ENCODE results near the gene PRR11. TPM values are rescaled to one million over a fixed set of nuclear protein-coding genes. Genes with fewer than 3 reads are reported as not detected.

The PRR11 gene
- total RNA-seq, 1 donor from 2014 or later, result 12.9 TPM

DNA sequence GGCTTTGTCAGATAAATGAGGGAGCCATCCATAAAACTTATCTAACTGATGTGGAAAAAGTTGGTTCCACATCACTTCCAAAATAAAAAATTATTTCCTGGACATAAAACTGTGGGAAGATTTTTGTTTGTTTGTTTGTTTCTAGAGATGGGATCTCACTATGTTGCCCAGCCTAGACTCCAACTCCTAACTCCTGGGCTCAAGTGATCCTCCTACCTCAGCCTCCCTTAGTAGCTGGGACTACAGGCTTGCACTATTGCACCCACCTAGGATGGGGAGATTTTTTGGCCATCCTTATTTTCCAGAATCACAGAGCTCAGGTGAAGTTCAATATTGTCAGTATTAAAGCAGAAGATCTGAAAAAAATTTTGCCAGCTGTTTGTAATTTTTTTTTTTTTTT lies 30.5 kb downstream of the PRR11 start:
- no peak overlapping the region for H3K4me3 Mint-ChIP-seq (ENCODE audit: unreplicated experiment)
- no peaks in the 10 kb centered on the region for H3K4me1 Mint-ChIP-seq (ENCODE audit: low read depth)
- TF ChIP-seq, protein P1, sequence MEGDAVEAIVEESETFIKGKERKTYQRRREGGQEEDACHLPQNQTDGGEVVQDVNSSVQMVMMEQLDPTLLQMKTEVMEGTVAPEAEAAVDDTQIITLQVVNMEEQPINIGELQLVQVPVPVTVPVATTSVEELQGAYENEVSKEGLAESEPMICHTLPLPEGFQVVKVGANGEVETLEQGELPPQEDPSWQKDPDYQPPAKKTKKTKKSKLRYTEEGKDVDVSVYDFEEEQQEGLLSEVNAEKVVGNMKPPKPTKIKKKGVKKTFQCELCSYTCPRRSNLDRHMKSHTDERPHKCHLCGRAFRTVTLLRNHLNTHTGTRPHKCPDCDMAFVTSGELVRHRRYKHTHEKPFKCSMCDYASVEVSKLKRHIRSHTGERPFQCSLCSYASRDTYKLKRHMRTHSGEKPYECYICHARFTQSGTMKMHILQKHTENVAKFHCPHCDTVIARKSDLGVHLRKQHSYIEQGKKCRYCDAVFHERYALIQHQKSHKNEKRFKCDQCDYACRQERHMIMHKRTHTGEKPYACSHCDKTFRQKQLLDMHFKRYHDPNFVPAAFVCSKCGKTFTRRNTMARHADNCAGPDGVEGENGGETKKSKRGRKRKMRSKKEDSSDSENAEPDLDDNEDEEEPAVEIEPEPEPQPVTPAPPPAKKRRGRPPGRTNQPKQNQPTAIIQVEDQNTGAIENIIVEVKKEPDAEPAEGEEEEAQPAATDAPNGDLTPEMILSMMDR (IDR thresholded peaks at IDR 0.05), result no peak
- H3K9me3 Mint-ChIP-seq (ENCODE audit: low read depth), result no peaks in the 10 kb centered on the region
- no peaks in the 10 kb centered on the region for H3K27me3 Mint-ChIP-seq (ENCODE audit: low read depth)
- no peak overlapping the region for H3K27ac Mint-ChIP-seq (ENCODE audit: unreplicated experiment)
- H3K36me3 Mint-ChIP-seq (ENCODE audit: low read depth), result no peaks in the 10 kb centered on the region
- DNase-seq (ENCODE audit: low spot score), result no peak

DNA sequence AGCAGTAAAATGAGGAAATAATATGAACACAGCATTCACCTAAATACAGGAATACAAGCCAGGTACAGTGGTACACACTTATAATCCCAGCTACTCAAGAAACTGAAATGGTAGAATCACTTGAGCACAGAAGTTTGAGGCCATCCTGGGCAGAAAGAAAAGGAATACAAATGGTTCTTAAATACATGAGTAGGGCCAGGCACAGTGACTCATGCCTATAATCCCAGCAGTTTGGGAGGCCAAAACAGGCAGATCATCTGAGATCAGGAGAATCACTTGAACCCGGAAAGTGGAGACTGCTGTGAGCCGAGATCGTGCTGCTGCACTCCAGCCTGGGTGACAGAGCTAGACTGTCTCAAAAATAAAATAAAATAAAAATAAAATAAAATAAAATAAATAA lies 31.3 kb downstream of the PRR11 start:
- Mint-ChIP-seq H3K27me3 (ENCODE audit: low read depth) (no peaks in the 10 kb centered on the region), H3K4me3 (ENCODE audit: unreplicated experiment) (no peak overlapping the region), H3K4me1 (ENCODE audit: low read depth) (no peaks in the 10 kb centered on the region), H3K9me3 (ENCODE audit: low read depth) (no peaks in the 10 kb centered on the region), H3K36me3 (ENCODE audit: low read depth) (no peaks in the 10 kb centered on the region), H3K27ac (ENCODE audit: unreplicated experiment) (no peak overlapping the region)
- TF ChIP-seq, protein P1 (IDR thresholded peaks at IDR 0.05), result no peak
- DNase-seq (ENCODE audit: low spot score), result no peak

DNA sequence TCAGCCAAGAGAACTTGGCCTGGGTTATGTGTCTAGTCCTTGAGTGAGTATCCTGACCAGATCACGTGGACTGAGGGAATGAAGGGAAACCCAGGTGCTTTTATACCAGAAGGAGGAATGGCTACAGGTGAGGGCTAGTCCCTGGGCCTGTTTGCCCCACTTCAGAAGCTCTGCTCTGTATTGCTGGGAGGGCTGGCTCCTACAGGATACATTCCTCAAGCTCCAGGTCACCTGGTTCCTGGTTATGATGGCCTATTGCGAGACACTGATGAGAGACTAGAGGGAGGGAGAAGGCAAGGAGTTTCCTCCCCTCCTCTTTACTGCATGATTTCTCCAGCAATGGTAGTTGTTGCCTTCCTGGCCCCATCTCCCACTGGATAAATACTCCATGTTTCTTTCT lies 35.3 kb downstream of the PRR11 start:
- Mint-ChIP-seq H3K4me3 (ENCODE audit: unreplicated experiment) (no peak overlapping the region), H3K4me1 (ENCODE audit: low read depth) (no peaks in the 10 kb centered on the region), H3K9me3 (ENCODE audit: low read depth) (no peaks in the 10 kb centered on the region), H3K36me3 (ENCODE audit: low read depth) (no peaks in the 10 kb centered on the region), H3K27ac (ENCODE audit: unreplicated experiment) (no peak overlapping the region), H3K27me3 (ENCODE audit: low read depth) (no peaks in the 10 kb centered on the region)
- no peak for DNase-seq (ENCODE audit: low spot score)
- TF ChIP-seq, protein P1 (IDR thresholded peaks at IDR 0.05), result no peak

DNA sequence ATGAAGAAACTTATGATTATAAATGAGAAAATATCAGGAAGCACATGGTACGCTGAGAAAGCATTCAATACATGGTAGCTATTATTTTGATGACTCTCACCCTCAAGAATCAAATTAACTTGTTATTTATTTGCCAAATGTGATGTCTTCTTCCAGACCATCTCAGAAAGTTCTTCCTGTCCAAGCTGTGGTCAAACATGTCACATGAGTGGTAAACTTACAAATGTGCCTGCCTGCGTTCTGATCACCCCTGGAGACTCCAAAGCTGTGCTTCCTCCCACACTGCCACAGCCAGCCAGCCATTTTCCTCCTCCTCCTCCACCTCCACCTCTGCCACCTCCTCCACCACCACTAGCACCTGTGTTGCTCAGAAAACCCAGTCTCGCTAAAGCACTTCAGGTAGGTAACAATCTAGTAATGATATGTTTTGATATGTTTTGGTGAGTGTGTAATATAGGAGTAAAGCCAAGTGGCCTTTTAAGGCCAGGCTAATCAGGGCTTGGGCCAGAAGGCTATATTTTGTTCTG lies 37.9 kb downstream of the PRR11 start:
- TF ChIP-seq, protein P1 (IDR thresholded peaks at IDR 0.05), result no peak
- Mint-ChIP-seq H3K27ac (ENCODE audit: unreplicated experiment) (no peak overlapping the region), H3K9me3 (ENCODE audit: low read depth) (no peaks in the 10 kb centered on the region), H3K27me3 (ENCODE audit: low read depth) (no peaks in the 10 kb centered on the region), H3K4me1 (ENCODE audit: low read depth) (no peaks in the 10 kb centered on the region), H3K4me3 (ENCODE audit: unreplicated experiment) (no peak overlapping the region), H3K36me3 (ENCODE audit: low read depth) (no peaks in the 10 kb centered on the region)
- DNase-seq (ENCODE audit: low spot score), result no peak

DNA sequence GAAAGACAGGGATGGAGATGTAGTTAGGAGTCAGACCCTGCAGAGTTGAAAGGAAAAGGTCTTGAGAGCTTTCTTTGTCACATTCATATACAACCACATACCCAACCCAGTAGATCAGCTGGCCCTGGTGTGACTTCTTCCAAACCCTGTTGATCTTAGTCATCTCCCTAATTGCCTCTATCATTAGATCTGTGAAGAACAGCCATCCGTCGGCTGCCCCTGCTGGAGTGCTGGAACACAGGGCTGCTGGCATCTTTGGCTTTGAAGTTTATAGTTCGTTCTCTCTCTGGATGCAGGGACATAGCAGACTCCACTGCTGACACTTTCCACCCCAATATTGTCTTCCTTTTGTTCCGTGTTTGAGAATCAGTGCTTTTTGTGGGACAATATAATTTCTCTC lies 43.9 kb downstream of the PRR11 start:
- Mint-ChIP-seq H3K4me3 (ENCODE audit: unreplicated experiment) (no peak overlapping the region), H3K36me3 (ENCODE audit: low read depth) (no peaks in the 10 kb centered on the region), H3K27me3 (ENCODE audit: low read depth) (no peaks in the 10 kb centered on the region), H3K4me1 (ENCODE audit: low read depth) (no peaks in the 10 kb centered on the region), H3K27ac (ENCODE audit: unreplicated experiment) (no peak overlapping the region), H3K9me3 (ENCODE audit: low read depth) (no peaks in the 10 kb centered on the region)
- TF ChIP-seq, protein P1 (IDR thresholded peaks at IDR 0.05), result no peak
- no peak for DNase-seq (ENCODE audit: low spot score)
